Astrocyte of the cerebellum (primary cell): ENCODE data around the gene PIP5K1C.

Experiments used
- DNase-seq: peaks from one replicate; pipeline ENCODE4 v3.0.0-alpha.2; 2011; ENCODE audit warnings: low read depth
- H3K4me3 ChIP-seq: 2 replicates; pipeline ENCODE4 v1.5.1; 2011; ENCODE audit warnings: mild to moderate bottlenecking, low read depth, low read length, moderate library complexity
- in situ Hi-C: cut with HindIII; loops from 2 replicates; pipeline ENCODE4 v1.10.0; 2017; ENCODE audit warnings: low sequenced_read_pairs
- TF ChIP-seq, protein P1 (sequence below): IDR thresholded peaks from 2 replicates; pipeline ENCODE4 v1.5.1; 2012; ENCODE audit warnings: low read length, low read depth, moderate library complexity, mild to moderate bottlenecking; ENCODE audit errors: missing control alignments

The PIP5K1C gene

GRCh38 chr19:3670796-3671679 lies 29.2 kb downstream of the PIP5K1C start:
- H3K4me3 ChIP-seq: no peak overlapping the region
- TF ChIP-seq, protein P1, sequence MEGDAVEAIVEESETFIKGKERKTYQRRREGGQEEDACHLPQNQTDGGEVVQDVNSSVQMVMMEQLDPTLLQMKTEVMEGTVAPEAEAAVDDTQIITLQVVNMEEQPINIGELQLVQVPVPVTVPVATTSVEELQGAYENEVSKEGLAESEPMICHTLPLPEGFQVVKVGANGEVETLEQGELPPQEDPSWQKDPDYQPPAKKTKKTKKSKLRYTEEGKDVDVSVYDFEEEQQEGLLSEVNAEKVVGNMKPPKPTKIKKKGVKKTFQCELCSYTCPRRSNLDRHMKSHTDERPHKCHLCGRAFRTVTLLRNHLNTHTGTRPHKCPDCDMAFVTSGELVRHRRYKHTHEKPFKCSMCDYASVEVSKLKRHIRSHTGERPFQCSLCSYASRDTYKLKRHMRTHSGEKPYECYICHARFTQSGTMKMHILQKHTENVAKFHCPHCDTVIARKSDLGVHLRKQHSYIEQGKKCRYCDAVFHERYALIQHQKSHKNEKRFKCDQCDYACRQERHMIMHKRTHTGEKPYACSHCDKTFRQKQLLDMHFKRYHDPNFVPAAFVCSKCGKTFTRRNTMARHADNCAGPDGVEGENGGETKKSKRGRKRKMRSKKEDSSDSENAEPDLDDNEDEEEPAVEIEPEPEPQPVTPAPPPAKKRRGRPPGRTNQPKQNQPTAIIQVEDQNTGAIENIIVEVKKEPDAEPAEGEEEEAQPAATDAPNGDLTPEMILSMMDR: no peak
- no peak for DNase-seq
- in situ Hi-C loops: no loop called here

DNA sequence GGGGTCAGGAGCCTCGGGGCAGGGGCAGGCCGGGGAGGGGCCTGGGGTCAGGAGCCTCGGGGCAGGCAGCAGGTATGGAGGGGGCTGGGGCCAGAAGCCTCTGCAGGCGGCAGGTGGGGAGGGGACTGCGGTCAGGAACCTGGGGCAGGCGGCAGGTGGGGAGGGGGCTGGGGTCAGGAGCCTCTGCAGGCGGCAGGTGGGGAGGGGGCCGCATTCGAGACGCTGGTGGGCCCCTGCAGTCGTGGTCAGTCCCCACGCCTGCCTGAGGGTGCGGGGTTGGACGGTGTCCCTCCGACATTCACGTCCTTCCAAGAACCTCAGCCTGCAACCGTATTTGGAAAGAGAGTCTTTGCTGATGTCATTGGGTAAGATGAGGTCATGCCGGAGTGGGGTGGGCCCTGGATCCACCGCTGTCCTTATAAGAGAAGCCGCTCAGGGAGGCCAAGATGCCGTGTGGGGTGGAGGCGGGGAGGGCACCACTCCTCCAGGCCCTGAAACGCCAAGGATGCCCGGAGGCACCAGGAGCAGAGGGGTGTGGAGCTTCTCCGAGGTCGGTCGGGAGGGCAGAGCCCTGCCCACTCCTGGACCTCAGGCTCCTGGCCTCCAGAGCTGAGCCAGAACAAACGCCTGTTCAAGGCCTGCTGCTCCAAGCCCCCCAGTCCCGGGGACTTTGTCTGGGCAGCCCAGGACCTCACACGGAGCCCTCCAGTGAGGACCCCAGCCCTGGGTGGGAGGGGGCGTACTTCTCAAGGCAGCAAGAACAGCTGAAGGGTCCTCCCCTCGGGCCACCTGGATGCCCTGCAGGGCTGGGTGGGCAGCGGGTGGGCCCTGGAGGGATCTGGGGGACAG lies 30.1 kb downstream of the PIP5K1C start:
- DNase-seq: no peak
- TF ChIP-seq, protein P1: no peak
- H3K4me3 ChIP-seq: no peak overlapping the region
- in situ Hi-C loops: no loop called here

GRCh38 chr19:3669082-3669946 lies 31.0 kb downstream of the PIP5K1C start:
- H3K4me3 ChIP-seq: no peak overlapping the region
- TF ChIP-seq, protein P1: no peak
- DNase-seq: no peak
- in situ Hi-C loops: no loop called here

GRCh38 chr19:3668331-3669081 lies 31.8 kb downstream of the PIP5K1C start:
- H3K4me3 ChIP-seq: no peak overlapping the region
- TF ChIP-seq, protein P1: no peak
- DNase-seq: no peak
- in situ Hi-C loops: no loop called here

GRCh38 chr19:3667766-3668165 lies 32.5 kb downstream of the PIP5K1C start:
- TF ChIP-seq, protein P1: no peak
- no peak for DNase-seq
- in situ Hi-C loops: no loop called here
- H3K4me3 ChIP-seq: no peak overlapping the region
